Stimulated activated CD8-positive, alpha-beta memory T cell treated with anti-CD3 and anti-CD28 coated beads, Interleukin-15, amount 100 ng/mL, for 48 hours (primary cell): ENCODE results near the gene TLE1.
"Not testable (repeated sequence)": the region's sequence is repeated elsewhere in the genome, so short reads cannot be mapped to it uniquely, and the experiment has no call there.

Experiments
- DNase-seq, 2 donors: peaks; one replicate each; pipeline ENCODE4 v3.0.0-alpha.2; 2020; ENCODE audit warnings: low read depth in 2 of 2

The TLE1 gene

DNA sequence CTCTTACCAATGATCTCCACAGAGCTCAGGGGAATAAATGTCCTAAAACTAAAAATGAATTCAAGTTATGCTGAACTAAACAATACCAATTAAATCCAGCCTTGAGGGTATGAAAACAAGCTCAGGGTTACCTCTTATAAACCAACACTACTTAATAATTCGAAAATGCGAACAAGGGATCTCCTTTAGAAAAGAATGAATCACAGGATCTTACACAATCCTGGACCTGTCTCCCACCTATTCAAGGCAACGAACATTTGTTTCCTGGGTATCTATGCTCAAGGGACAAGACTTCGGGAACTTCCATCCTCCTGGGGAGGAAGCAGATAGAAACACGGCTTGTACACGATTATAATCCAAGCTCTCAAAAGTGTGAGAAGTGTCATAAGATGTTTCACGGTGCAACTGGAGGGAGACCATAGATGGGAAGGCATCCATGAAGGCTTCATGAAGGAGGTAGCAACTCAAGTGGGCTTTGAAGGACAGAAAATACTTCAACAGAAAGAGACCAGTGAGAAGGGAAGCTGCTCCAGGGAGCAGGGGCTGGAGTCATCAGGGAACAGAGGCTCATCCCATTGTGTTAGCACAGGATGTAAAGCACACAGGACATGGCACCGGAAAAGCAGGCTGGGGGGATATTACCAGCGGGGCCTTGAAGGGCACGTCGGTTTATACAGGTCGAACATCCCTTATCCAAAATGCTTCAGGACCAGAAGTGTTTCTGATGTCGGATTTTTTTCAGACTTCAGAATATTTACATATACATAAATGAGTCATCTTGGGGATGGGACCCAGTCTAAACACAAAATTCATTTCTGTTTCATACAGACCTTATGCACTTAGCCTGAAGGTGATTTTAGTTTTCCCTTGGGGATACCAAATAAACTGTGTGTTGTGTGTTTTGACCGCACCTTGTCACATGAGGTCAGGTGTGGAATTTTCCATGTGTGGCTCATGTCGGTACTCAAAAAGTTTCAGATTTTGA, 87.4 kb downstream of the TLE1 start:
- no peak for DNase-seq

GRCh38 chr9:81600631-81601030, 88.7 kb downstream of the TLE1 start:
- no peak for DNase-seq

DNA sequence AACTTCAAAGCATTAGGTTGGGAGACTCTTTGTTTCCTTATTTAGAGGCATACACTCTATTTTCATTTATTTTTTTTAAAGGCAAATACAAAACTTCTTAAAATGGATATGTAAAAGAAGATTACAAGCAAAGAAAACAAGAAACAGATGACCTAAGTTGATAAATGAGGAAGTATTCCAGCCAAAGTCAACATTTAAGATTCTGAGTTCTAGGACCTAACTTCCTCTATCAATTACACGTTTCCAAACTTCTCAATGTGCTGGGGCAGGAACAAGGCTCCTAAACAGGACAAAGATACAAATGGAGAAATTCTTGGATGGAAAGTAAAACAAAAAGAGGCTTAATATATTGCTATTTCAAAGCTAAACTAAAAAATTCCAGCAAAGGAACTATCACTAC, 89.5 kb downstream of the TLE1 start:
- DNase-seq, result no peak

DNA sequence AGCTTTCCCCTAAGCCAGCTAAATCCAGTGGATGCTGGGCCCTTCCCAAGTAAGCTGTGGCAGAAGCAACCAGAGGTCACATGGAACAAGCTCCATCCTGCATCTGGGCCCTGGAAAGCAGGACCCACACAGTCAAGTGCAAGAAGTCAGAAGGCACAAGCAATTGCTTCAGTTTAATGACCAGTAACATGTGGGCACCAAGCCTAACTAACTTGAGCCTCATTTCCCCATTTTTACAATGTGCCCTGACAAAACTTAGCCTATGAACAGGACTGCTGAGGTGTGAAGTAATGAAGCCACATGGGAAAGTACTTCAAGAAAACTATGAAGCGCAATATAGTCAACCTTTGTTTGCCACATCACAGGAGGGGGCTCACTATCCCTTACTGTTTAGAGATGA, 90.5 kb downstream of the TLE1 start:
- DNase-seq, result no peak

DNA sequence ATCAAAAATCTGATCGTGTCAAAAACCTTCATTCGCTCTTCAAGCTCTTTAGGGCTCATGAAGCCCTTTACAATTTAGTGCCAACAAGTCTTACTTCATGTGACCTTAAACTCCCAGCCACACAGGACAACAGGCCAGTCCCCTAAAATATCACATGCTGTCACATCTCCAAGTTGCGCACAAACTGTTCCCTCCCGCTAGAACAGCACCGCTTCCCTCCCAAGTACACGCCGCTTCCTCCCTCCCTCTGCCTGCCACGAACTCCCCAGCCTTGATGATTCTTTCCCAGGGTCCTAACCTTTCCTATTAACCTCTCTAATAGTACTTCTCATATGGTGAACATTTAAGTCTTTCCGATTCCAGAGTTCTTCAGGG, 91.2 kb downstream of the TLE1 start:
- no peak for DNase-seq

DNA sequence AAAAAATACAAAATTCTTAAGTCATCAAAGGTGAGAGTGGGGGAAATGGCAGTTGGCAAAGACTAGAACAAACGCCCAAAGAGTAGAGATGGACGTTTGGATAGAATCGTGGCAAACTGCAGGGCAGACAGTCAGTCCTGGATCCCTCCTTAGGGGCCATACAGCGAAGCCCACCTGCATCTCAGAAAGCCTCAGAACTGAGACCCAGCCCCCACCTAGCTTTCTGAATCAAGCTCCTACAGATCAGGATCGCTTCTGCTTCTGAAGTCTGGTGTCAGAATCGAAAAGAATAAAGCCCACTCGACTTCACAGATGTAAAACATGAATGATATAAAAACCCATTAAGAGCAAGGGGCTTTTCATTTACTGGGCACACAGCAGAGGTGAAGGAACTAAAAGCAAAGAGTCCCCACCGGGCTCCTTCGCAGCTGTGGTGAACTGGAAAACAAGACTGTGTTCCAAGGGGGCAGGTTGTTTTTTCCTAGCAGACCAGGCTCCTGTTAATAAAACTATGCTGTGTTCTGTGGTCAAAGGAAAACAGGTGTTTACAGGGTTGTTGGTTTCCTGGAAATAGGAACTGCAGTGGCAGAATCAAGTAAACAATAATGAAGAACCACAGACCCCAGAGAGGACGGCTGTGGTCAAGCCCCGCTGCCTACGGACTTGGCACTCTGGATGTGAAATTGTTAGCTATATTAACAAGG, 91.8 kb downstream of the TLE1 start:
- no peak for DNase-seq

GRCh38 chr9:81596679-81597418, 92.5 kb downstream of the TLE1 start:
- no peak for DNase-seq

GRCh38 chr9:81595887-81596543, 93.3 kb downstream of the TLE1 start:
- DNase-seq, result no peak

DNA sequence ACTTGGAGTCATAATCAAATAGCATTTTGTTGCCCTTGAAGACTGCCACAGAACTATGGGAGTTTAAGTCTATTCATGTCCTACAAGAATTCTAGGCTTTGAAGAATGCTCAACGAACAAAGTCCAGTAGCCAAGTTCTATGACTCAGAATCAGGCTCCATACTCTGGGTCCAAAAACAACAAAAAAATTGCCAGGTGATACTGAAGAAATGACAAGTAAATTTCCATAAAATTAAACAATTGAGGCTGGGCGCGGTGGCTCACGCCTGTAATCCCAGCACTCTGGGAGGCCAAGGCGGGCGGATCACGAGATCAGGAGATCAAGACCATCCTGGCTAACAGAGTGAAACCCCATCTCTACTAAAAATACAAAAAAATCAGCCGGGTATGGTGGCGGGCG, 94.1 kb downstream of the TLE1 start:
- not testable (repeated sequence) for DNase-seq

DNA sequence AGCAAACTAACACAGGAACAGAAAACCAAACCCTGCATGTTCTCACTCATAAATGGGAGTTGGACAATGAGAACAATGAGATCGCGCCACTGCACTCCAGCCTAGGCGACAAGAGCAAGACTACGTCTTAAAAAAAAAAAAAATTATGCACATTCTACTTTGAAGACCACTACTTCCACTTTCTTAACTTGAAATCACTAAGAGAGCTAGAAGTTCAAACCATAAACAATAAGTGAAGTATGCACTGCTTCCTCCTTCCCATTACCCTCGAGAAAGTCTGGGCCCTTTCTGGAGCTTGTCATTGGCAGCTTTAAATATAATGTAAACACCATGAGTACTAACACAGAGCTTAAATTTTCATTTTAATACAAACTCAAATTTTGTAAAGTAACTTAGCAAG, 94.9 kb downstream of the TLE1 start:
- no peak for DNase-seq

- DNase-seq, result no peak
Observed at GRCh38 chr9:81592887-81593266, 96.5 kb downstream of the TLE1 start.

DNA sequence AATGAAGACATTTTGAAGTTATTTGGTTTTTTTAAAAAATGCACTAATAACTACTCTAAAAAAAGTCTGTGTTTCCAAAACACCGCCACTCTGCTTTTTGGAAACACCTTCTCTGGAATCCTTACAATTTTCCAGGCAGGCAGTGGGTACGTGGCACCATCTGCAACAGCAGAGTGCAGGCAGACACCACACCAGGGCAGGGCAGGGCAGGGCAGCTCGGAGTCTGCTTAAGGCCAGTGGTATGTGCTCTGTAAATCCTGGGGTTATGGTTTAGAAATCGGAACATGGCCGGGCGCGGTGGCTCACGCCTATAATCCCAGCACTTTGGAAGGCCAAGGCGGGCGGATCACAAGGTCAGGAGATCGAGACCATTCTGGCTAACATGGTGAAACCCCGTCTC, 97.6 kb downstream of the TLE1 start:
- DNase-seq, result no peak

DNA sequence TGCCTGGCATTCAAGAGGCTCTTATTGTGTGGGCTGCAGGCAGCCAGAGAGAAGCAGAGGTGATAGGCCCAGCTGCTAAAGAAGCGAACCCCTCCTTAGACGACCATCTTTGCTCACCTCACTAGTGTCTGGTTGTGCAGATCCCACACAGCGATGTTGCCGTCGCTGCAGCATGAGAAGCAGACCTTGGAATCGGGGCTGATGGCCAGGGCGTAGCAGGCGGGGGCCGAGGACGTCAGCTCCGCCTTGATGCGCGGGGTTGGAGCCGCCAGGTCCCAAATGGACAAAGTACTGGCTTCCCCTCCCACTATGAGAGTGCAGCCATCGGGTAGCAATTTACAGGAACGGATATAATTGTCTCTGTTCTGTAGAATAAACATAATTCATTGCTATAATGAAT, 98.7 kb downstream of the TLE1 start:
- DNase-seq, result no peak

GRCh38 chr9:81589819-81590218, 99.5 kb downstream of the TLE1 start:
- no peak for DNase-seq

- DNase-seq, result no peak
Observed at GRCh38 chr9:81589392-81589791, 100.0 kb downstream of the TLE1 start.

- no peak for DNase-seq
Observed at GRCh38 chr9:81588148-81588871, 101.0 kb downstream of the TLE1 start.

GRCh38 chr9:81586786-81587185, 102.6 kb downstream of the TLE1 start:
- no peak for DNase-seq

DNA sequence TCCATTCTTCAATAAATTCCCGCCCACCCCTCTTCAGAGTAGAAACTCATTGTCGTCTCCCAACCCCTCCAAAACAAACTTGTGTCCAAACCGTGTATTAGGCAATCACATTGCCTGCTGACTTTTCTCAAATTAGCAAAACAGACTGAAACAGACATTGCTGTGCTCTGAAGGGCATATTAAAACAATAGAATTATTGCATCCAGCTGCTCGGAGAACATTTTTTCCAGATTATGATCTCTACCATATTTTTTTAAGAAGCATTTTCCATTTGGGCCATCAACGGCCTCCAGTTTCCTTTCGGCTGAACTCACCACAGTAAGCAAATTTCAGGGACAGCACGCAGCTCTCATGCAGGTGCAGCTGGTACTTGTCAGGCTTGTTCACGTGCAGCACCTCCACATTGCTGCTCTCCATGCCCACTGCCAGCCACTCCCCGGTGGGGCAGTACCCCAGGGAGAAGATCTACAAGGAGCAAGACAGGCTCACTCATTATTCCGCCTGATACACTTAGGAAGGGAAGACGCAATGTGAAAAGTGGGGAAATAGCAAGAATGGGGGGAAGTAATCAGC, 104.1 kb downstream of the TLE1 start:
- no peak for DNase-seq

DNA sequence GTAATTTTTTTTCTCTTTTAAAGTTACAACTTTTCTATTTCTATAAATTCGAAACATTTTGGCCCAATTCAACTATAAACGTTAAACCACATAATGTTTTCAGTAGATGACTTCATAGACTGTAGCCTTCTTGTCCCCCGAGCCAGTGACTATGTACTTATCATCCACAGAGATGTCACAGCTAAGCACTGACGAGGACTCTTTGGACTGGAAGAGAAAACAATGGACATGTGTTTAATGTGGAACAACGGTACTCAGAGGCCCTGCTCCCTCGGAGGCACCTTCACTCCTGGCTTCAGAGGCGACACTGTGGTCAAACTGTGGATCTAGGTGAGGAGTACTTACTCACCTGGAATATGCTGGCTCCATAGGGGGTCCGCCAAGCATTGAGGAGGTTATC, 105.2 kb downstream of the TLE1 start:
- DNase-seq, result no peak

- no peak for DNase-seq
Observed at GRCh38 chr9:81581986-81582385, 107.4 kb downstream of the TLE1 start.

- DNase-seq, result no peak
Observed at GRCh38 chr9:81579381-81579780, 110.0 kb downstream of the TLE1 start.
